Upper lobe of left lung (tissue), 6 donors: Measurements from ENCODE around the gene IMMP2L. TPM values are rescaled to one million over a fixed set of nuclear protein-coding genes. Genes with fewer than 3 reads are reported as not detected.

Experiments
- ATAC-seq, 2 donors: fragments of 200-7000 bp; cut with Tn5 transposase; one replicate each; pipeline ENCODE4 v1.9.1; 2022; ENCODE audit warnings: mild to moderate bottlenecking in 2 of 2, moderate library complexity in 2 of 2; ENCODE audit not compliant: low FRiP score in 2 of 2
- DNase-seq, 2 donors: peaks; one replicate each; pipeline ENCODE4 v3.0.0-alpha.2; 2019 to 2020
- H3K27ac ChIP-seq, 4 donors: fragments of 200-600 bp; sonication (generic); one replicate each; pipeline ENCODE4 v1.5.1; 2016 to 2019
- H3K27me3 ChIP-seq, 4 donors: fragments of 200-600 bp; sonication (generic); one replicate each; pipeline ENCODE4 v1.5.1; 2017 to 2019
- H3K36me3 ChIP-seq, 4 donors: fragments of 200-600 bp; sonication (generic); one replicate each; pipeline ENCODE4 v1.5.1; 2016 to 2019
- H3K4me1 ChIP-seq, 4 donors: fragments of 200-600 bp; sonication (generic); one replicate each; pipeline ENCODE4 v1.5.1; 2018 to 2019
- H3K4me3 ChIP-seq, 4 donors: fragments of 200-600 bp; sonication (generic); one replicate each; pipeline ENCODE4 v1.5.1; 2017 to 2019; ENCODE audit warnings: mild to moderate bottlenecking in 2 of 4, moderate library complexity in 1 of 4
- H3K9me3 ChIP-seq, 4 donors: fragments of 200-600 bp; sonication (generic); one replicate each; pipeline ENCODE4 v1.5.1; 2018 to 2019
- CTCF ChIP-seq, 6 experiments: fragments of 450-650 bp in 4 of 6; fragments of 200-600 bp in 2 of 6; sonication (generic) in 2 of 6; IDR thresholded peaks; one replicate each; pipeline ENCODE4 v1.5.1; 2016 to 2019; ENCODE audit warnings: antibody characterized with exemption in 6 of 6
- EP300 ChIP-seq, 4 donors: sonication (generic); formaldehyde crosslinking; IDR thresholded peaks; one replicate each; pipeline ENCODE4 v1.5.1; 2017; ENCODE audit warnings: antibody characterized with exemption in 4 of 4, control low read depth in 2 of 4
- POLR2A ChIP-seq, 4 donors: fragments of 450-650 bp; IDR thresholded peaks; one replicate each; pipeline ENCODE4 v1.5.1; 2016 to 2017; ENCODE audit warnings: antibody characterized with exemption in 4 of 4, mild to moderate bottlenecking in 2 of 4
- POLR2AphosphoS5 ChIP-seq, 2 donors: sonication (generic); formaldehyde crosslinking; IDR thresholded peaks; one replicate each; pipeline ENCODE4 v1.5.1; 2017; ENCODE audit warnings: antibody characterized with exemption in 2 of 2
- WGBS, 2 donors: methylation state at CpG; one replicate each; pipeline ENCODE4 v1.1.5; 2017 to 2018; 5-methylcytosine and 5-hydroxymethylcytosine counted together
- total RNA-seq, 6 donors: library from RNA; depleted of rRNA in 4 of 6; stranded (reverse); fragments of >200 nt in 4 of 6; gene quantifications; one replicate each; pipeline versions ENCODE4 v1.1.0 to v1.2.1, GENCODE V29; 2016 to 2021
- donor health status: DM: no; HTN: no; CAD: no; lungs with moderate emphysema.
- donor health status: DM: no; HTN: yes; CAD: no; lungs with severe emphysema.

The IMMP2L gene
- total RNA-seq, 6 donors from 2014 or later: 7.1 to 17.5 (median 11.3) TPM

GRCh38 chr7:111264111-111264868 is 298.0 kb downstream of the IMMP2L start:
- 75 to 79% methylated on average over 4 of the region's 4 CpGs for WGBS, 2 donors
- peaks cover 0 to 19% (median 7%) of the 10 kb centered on the region in 4 donors for H3K4me1 ChIP-seq
- H3K4me3 ChIP-seq: no peak overlapping the region
- no peaks in the 10 kb centered on the region for H3K27me3 ChIP-seq
- TF ChIP-seq POLR2AphosphoS5 (IDR thresholded peaks at IDR 0.05): no peak
- TF ChIP-seq POLR2A (IDR thresholded peaks at IDR 0.05): no peak
- no peak for TF ChIP-seq EP300 (IDR thresholded peaks at IDR 0.05)
- TF ChIP-seq CTCF (IDR thresholded peaks at IDR 0.05): no peak
- no peaks in the 10 kb centered on the region for H3K36me3 ChIP-seq
- no peak for DNase-seq
- H3K9me3 ChIP-seq: no peaks in the 10 kb centered on the region
- no peak for ATAC-seq
- peak overlapping the region in 1 of 4 donors; percentile 1 for H3K27ac ChIP-seq

GRCh38 chr7:111262293-111263116 is 299.8 kb downstream of the IMMP2L start:
- WGBS, 2 donors: 92 to 93% methylated on average over 4 of the region's 4 CpGs
- H3K9me3 ChIP-seq: no peaks in the 10 kb centered on the region
- H3K27me3 ChIP-seq: no peaks in the 10 kb centered on the region
- ATAC-seq (no peak), DNase-seq (no peak)
- H3K4me3 ChIP-seq: no peak overlapping the region
- TF ChIP-seq EP300 (IDR thresholded peaks at IDR 0.05) (no peak), POLR2AphosphoS5 (IDR thresholded peaks at IDR 0.05) (no peak), CTCF (IDR thresholded peaks at IDR 0.05) (no peak), POLR2A (IDR thresholded peaks at IDR 0.05) (no peak)
- no peaks in the 10 kb centered on the region for H3K36me3 ChIP-seq
- H3K4me1 ChIP-seq: peaks cover 0 to 19% (median 7%) of the 10 kb centered on the region in 4 donors
- no peak overlapping the region for H3K27ac ChIP-seq

- Histone ChIP-seq H3K4me1 (peaks cover 0 to 16% (median 7%) of the 10 kb centered on the region in 4 donors), H3K36me3 (no peaks in the 10 kb centered on the region), H3K27me3 (no peaks in the 10 kb centered on the region), H3K27ac (no peak overlapping the region), H3K9me3 (no peaks in the 10 kb centered on the region), H3K4me3 (no peak overlapping the region)
- DNase-seq (no peak), ATAC-seq (no peak)
- 91 to 92% methylated on average over 3 of the region's 3 CpGs for WGBS, 2 donors
- TF ChIP-seq CTCF (IDR thresholded peaks at IDR 0.05) (no peak), POLR2AphosphoS5 (IDR thresholded peaks at IDR 0.05) (no peak), EP300 (IDR thresholded peaks at IDR 0.05) (no peak), POLR2A (IDR thresholded peaks at IDR 0.05) (no peak)
These were observed 300.8 kb downstream of the IMMP2L start for GRCh38 chr7:111261496-111261895.

- TF ChIP-seq POLR2A (IDR thresholded peaks at IDR 0.05) (no peak), EP300 (IDR thresholded peaks at IDR 0.05) (no peak), CTCF (IDR thresholded peaks at IDR 0.05) (no peak), POLR2AphosphoS5 (IDR thresholded peaks at IDR 0.05) (no peak)
- DNase-seq (no peak), ATAC-seq (no peak)
- Histone ChIP-seq H3K4me3 (no peak overlapping the region), H3K27me3 (no peaks in the 10 kb centered on the region), H3K36me3 (no peaks in the 10 kb centered on the region), H3K9me3 (no peaks in the 10 kb centered on the region), H3K27ac (no peak overlapping the region), H3K4me1 (peaks cover 0 to 3% (median 0%) of the 10 kb centered on the region in 4 donors)
- 83 to 86% methylated on average over 4 of the region's 4 CpGs for WGBS, 2 donors
These were observed 302.3 kb downstream of the IMMP2L start for GRCh38 chr7:111259991-111260390.
